ENCODE data around the gene NHEJ1.
A peak's percentile ranks its signal among the peaks of the same experiment; 100 is the strongest.

NHEJ1 gene

DNA sequence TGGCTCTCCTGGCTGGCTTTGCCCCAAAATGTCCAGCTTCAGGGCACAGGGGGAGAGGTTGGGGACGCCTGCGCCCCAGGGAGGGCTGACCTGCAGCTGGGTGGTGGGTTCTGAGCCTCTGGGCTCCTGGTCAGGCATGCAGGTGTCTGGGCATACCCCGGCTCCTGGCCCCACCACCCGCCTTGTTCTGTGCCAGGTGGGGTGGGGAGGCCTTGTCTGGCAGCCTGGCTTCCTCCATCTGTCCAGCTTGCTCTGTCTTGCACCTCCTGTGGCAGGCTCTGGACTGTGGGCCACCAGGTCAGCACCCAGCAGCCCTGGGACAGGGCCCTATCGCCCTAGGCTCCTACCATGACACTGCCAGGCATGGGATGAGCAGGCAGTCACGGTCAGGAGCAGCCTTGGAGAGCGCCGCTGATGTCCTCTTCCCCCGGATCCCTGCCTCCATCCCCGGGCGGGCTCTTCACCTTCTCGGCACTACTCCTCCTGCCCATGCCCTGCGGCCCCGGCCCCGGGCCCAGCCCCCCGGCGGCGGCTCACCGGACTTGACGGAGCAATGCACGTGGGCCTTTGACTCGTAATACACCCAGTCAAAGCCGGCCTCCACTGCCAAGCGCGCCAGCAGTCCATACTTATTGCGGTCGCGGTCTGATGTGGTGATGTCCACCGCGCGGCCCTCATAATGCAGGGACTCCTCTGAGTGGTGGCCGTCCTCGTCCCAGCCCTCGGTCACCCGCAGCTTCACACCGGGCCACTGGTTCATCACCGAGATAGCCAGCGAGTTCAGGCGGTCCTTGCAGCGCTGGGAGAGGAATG is 103.5 kb downstream of the NHEJ1 start:
- no peak for DNase-seq

DNA sequence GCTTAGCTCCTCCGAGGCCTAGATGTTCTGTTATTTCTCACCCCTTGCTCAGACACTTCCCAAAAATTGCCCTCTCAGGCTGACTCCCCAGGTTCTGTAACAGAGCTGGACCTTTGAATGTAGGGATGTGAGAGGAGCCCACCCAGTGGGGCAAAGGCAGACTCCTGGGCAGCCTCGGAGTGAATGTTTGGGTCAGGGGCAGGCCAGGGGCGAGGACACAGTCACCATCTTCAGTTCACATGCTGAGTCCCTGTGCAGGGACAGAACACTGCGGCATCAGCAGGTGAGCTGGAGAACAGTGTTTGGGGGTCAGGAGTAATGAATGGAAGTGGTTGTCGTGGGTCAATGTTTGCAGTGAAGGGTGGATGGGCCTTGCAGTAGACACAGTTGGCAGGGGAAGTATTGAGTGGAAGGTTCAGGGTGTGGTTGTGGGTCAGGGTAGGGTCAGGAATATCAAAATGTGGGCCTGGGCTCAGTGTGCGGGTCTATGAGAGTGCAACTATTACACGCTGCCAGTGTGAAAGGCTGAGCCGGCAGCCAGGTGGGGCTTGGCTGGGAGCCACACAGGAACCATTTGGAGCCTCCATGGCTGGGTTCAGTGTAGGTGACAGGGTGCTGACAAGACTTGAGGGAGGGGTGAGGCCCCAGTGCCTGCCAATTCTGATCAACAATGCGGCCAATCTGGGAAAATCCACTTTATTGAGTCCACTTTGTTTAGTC is 104.3 kb downstream of the NHEJ1 start:
- no peak for DNase-seq

DNA sequence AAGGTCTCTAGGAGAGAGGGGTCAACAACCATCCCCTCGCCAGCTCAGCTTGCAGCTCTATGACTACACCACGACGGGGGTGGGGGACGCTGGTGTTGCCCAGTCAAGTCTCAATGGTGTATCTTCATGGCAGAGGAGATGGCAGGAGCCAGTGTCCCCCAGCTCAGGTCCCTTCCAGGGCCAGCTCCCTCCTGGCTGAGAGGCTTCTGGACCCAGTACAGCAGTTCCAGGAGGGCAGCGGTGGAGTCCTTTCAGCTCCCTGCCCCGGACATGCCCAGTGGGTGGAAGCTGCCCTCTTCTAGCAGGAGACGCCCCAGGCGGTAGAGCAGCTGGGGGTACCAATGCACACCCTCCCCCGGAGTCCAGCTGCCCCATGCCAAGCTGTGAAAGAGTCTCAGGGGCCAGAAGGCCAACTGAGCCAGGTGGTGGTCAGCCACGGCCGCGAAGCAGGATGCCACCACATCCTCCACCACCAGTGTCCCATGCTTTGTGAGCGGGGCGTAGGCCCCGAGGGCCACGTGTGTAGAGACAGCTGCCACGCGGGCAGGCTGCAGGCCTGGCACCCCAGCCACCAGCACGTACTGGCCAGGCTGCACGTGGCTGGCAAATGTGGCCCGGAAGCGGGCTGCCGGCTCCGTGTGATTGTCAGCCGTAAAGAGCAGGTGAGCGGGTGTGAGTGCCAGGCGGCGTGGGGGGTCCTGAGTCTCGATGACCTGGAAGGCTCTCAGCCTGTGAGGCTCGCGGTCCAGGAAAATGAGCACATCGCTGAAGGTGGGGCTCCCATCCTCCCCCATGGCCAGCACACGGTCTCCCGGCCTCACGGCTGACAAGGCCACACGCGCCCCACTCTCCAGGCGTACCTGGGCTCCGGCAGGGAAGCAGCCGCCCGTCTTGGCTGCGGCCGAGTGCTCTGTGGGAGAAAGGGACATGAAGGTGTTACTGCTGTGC is 105.4 kb downstream of the NHEJ1 start:
- no peak for DNase-seq

DNA sequence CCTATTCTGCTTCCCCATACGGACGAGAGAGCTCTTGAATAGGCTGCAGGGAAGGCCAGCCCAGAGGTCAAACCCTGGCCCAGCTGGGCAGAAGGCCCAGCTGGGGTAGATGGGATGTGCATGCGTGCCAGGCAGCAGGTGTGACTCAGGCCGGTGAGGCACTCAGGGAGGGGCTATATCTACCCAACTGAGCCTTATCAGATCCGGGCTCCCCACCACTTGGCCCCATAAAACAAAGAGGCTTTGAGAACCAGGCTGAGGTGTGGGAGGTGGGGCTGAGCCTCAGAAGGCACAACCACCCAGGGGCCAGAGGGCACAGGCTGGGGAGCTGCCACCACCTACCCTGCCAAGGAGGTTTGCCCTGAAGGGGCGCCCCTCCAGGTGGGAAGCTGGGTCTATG is 111.3 kb downstream of the NHEJ1 start:
- DNase-seq, result no peak

DNA sequence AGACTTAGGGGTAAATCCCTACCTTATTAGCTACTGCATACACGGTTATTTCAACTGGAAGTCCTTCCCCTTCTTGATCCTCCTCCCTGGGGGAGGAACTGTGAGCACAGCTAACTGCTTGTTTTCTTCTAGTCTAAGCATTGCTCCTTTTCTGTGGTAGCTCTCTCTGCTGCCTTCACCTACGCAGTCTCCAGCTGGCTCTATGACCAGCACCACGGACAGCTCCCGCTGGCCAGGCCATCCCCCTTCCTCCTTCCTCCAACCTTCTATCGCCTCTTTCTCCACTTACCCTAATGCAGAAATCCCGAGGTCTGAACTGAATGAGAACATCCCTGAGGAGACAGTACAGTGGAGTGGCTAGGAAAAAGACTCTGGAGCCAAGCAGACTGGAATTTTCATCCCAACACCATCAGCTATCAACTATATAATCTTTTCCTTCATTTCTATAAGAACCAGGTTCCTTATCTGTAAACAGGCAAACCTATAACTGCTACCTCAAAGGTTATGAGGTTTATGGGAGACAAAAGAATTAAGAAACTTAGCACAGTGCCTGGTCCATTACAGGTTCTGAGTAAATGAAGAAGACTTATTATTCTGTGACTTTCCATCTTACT is 114.6 kb downstream of the NHEJ1 start:
- no peak for DNase-seq

DNA sequence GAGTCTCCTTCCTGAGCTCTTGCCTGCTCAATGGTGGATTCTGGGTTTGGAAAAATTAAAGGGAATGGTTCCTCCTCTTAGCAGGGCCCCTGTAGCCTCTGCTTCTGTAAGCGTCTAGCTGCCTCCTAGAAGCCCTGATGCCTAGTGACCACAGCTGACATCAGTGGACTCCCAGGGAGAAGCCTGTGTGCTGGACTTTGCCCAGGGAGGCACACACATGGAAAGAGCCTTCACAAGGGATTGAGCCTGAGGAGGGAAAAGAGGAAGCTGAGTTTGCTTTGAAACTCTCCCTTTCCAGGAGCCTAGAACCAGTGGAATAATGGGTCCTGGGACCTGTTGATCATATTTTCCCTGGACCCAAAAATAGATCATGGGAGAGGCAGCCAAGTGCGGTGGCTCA is 117.9 kb downstream of the NHEJ1 start:
- no peak for DNase-seq

DNA sequence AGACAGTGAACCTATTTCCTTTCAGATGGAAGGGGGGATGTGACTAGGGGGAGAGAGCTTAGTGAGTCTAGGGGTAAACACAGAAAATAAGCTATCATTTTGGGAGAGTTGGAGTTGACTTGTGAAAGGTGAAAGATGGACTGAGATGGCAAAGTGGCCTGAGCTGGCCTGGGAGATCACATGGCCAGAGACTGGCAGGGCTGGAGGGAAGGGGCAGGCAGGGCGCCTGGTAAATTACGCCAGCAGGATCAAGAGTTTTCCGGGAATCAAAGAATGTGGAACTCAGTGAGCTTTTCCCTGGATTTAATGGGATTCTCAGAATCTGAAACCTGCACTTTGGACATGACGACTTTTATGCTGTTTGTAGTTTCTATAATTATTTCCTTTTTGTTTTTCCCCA is 118.5 kb downstream of the NHEJ1 start:
- no peak for DNase-seq

DNA sequence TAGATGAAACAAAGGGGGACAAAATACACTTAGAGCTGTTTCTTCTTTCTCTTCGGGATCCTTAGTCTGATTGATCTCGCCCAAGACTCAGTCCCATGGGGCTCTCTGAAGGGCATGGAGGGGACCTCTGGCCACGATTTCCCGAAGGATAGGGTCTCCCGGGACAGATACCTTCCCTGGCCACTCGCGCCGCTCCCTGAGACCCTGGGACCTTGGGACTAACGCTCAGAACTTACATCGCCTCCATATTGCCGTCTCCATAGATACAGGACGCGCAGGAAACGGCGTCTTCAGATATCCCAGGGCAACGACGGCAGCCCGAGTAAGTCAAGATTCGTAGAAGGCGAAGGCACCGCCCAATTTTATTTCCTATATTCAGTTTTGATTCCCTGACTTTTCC is 119.4 kb downstream of the NHEJ1 start, which contains the start of gene CFAP65:
Gene CFAP65, minus strand, starts transcription at position 265 of the 400 bp plus-strand sequence. CDS start 2,468 bp downstream, outside the sequence.
- DNase-seq, result no peak

DNA sequence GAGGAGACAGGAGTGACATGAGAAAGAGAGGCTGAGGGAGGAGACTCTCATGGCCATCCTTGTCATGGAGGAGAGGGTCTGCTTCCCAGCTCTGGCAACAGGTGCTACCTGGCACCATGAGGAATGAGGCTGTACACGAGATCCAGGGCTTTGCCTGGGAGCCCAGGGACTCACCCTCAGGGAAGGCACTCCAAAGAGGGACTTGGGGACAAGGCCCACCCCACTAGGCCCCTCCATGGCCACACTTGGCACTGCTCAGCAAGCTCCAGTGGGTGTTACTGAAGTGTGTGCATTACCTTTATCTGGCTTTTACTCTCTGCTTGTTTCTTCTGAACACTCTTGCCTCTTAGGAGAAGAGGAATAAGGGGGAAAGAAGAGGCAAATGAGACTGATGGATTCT is 122.0 kb downstream of the NHEJ1 start:
- DNase-seq, result no peak

DNA sequence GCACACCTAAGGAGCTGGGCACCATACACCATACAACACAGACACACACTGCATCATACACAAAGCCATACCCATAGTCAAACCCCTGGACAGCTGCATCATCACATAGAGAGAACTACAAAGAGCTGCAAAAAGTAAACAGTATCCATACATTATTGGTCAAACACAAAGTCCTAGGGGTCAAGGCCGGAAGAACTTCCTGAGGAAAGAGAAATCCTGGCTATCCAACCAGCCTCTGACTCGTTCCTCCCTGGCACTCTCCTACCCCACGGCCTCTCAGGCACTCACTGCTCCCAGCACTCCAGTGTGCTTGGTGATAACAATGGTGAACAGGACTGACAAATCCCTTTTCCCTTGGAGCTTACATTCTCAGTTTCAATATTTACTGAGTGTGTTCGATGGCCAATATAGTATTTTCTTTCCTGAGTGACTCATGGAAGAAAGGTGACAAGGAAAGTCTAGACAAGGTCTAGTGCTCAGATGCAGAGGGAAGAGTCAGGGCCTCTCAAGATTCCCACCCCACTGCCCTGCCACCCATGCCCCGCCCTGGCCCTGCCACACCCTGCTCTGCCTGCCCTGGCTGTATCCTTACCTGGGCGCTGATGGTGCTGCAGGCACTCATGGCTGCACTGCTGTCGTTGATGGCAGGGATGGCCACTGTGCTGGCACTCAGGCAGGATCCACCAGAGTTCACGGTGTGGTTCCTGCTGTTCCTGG is 122.7 kb downstream of the NHEJ1 start:
- DNase-seq, result no peak

DNA sequence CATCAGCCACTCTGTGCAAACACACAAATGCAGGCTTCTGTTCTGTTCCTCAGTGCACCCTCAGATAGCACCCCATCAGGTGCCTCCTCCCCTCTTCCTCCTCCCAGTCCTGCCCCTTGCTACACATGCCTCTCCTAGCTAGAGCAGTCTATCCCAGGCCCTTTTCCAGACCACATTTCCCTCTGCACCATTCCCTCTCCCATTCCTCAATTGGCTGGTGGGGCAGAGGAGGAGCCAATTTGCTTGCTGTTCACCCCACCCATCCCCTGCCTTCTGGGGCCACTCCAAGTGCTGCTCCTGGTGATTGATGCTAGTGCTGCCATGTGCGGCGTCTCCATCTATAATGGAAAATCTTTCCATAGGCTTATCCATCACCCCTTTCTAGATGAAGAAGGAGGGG is 124.7 kb downstream of the NHEJ1 start:
- DNase-seq, result no peak

DNA sequence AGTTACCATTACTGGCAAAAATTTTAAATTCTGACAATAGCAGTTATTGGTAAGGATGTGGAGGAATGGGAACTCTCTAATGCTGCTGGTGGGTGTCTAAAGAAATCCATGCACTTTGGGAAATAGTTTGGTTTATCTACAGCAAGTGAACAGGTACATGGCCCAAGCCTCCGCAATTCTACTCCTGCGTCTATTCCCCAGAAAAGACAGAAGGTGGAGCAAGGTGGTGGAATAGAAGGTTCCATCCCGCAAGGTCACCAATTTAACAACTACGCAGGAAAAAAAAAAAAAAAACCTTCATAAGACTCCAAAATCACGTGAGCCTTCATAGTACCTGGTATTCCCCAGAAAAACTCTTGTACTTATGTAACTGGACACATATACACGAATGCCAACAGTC is 125.8 kb downstream of the NHEJ1 start:
- no peak for DNase-seq

DNA sequence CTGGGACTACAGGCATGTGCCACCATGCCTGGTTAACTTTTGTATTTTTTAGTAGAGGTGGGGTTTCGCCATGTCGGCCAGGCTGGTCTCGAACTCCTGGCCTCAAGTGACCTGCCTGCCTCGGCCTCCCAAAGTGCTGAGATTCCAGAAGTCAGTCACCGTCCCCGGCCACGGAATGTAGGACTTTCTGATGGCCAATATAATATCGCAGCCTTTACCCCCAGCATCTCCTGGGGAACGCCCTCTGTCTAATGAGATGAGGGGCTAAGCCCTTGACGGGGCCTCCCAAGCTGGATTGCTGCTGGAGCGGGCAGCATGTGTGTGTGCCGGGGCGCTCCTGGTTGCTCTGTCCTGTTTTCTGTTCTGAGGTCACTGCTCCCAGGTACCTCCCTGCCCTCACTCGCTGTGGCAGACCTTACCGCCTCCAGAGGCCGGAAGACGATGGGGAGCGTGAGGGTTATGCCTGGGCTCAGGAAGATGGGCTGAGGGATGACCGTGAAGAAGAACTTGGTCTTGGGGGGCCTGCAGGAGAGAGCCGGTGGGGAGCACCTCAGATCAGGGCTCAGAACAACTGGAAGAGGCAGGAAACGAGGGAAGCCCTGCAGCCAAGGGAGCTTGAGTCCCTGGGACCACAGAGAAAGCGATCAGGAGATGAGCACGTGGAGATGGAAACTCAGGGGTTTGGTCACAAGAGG is 128.4 kb downstream of the NHEJ1 start:
- no peak for DNase-seq

DNA sequence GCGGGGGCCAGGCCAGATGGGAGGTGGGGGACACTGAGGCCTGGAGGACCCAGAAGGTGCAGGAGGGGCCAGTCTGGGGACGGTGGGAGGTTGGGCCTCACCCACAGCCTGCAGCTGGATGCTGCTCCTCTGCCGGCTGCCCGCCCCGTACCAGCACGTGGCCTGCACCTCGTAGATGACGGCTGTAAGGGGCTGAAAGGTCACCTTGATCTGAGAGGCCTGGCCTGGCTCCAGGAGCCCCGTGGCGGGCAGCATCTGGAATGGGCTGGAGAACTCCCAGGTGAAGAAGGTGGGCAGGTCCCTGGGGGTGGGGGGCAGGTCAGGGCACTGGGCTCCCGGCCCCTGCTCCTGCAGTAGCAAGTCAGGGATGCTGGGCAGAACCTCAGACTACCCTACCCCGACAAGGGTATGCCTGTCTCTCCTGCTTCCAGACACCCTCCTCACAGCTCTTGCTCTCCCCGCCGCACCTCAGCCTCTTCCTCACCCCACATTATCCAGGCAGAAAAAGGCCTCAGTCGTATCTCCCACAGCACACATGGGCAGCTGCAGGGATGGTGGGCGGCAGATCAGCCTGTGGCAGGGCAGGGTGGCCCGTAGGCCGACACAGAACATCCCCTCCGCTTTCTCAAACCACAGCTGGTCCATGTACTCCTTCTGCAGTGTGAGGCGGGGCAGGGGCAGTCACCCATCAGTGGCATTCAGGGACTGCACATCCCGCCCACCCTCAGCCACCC is 129.4 kb downstream of the NHEJ1 start:
- no peak for DNase-seq

DNA sequence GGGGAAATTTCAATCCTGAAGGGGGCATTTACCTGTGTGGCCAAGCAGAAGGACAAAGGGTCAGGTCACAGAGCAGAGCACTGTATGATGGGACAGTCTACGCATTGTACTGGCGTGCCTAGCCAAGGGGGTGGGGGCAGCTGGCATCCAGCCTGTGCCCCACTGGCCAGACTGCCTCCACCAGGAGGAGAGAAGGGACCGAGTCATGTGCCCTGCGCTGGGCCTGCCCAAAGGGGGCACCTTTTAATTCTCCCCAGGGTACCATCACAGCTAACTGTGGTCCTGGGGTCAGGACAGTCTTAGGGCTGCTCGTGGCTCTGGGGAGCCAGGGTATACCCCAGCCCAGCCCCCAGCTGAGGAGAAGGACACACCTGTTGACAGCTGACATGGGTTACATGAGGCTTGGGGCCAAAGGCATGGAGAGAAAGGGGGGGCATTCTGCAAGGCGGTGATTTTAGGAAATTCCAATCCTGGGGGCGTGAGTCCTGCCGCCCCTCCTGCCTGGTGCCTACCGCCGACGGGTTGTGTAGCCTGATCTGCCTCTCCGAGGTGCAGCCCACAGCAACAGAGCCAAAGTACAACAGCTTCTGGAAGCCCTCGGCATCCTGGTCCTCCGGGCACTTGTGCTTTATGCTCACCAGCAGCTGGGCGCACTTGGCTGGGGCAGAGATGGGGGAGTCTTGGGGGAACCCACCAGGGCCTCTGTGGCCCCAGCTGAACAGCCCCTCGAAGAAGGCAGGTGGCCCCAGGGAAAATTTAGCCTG is 130.3 kb downstream of the NHEJ1 start:
- DNase-seq, result no peak

DNA sequence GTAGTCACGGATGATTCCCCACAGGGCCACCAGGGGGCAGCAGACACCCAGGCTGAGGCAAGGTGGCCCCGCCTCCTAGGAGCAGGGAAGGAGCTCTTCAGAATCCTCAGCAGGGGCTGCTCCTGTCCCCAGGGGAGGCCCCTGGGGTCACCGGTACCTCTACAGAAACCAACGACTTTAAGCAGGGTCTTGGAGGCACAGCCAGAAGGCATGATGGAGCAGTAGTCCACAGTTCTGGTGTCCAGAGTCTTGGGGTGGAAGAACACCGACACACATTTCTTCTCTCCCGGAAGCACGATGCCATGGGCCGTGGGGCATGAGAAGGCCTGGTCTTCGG is 130.8 kb downstream of the NHEJ1 start:
- peak; percentile 63 for DNase-seq

DNA sequence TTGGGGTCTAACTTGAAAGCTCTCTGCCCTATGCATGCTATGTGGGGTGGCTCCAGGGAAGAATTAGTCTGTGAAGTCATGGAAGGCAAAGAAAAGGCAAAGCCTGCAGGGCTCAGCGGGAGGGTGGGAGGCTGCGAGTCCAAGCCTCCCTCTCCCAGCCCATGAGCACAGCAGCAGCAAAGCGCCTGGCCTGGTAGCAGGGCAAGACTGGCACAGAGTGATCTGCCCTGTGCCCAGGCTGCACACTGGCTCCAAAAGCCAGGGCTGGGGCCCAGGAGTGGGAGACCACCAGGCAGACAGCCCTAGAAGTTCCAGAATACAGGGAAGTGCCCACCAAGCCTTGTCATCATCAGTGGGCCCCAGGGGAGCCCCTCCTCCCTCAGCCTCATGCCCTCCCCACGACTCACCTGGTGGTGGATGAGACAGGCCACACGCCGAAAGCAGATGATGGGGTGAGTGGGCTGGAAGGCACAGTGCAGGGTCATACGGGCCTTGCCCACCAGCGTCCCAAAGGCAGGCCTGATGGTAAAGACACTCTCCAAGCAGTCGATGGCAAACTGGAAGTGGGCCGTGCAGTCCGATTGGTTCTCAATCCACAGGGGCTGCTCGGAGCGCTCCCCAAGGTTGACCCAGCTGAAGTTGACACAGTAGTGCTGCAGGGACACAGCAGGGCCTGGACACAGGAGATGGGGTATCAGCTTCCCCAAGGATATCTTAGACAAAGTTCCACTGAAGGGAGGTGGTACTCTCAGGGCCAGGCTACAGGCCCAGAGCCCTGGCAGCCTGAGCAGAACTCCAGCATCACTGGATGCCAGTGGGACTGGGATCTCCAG is 131.4 kb downstream of the NHEJ1 start:
- no peak for DNase-seq

DNA sequence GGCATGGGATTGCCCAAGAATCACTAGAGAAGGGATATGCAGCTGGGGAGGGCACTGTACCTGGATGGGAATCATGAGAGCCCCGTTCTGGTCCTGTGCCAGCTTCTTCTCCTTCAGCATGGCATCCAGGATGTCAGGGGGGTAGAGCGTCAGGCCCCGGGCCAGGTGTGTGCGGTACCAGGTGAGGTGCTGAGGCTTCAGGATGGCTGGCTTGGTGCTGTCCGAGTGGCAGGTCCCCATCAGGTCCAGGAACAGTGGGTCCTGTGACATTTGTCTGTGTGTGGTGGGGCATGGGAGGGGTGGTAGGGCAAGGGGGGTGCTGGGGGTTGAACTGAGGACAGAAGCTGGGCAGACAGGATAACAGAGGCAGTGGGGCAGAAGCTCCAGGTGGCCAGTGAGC is 132.5 kb downstream of the NHEJ1 start:
- no peak for DNase-seq

DNA sequence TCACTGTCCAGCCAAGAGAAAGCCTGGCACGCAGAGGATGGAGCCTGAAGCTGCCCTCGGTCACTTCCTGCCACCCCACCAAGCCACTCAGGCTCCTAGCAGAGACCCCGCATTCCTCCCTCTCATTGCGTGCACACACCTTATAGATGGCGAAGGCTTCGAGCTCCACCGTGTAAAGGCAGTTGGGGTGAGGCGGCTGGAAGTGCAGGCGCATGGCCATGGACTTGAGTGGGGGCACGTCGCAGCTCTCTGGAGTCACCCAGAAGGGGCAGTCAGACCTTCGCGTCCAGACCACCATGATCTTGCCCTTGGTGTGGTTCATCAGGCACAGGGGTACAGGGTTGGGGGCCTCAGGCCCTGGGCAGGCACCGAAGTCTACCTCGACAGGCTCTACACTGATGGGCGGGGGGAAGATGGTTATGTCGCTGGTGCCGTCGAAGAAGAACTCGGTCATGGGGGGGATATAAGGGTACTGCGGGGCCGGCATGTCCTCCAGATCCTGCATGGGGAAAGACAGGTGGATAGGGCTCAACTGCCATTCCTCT is 133.0 kb downstream of the NHEJ1 start:
- no peak for DNase-seq
